Endothelial cell of umbilical vein (primary cell): ENCODE data around the gene TSC22D1. TPM values are rescaled to one million over a fixed set of nuclear protein-coding genes. Genes with fewer than 3 reads are reported as not detected.

Source experiments
- BruUV-seq: library from RNA; stranded (reverse); fragments of 400-500 nt; replicated peaks from 2 replicates; lab custom pipeline; 2021; lab: Mats Ljungman, UMichigan
- CTCF ChIA-PET: fragments of 300-600, 350-600 bp; sonication (Branson Sonifier 250); formaldehyde crosslinking; loops from one replicate; lab custom pipeline; 2021; ENCODE audit warnings: antibody characterized with exemption, inconsistent platforms; lab: Charles Lee
- POLR2A ChIA-PET: fragments of 300-600, 350-600 bp; sonication (Branson Sonifier 250); formaldehyde crosslinking; loops from one replicate; lab custom pipeline; 2021; ENCODE audit warnings: antibody characterized with exemption, inconsistent platforms; lab: Charles Lee
- DNase-seq: peaks from one replicate; pipeline ENCODE4 v3.0.0-alpha.2; 2011; ENCODE audit warnings: low read depth, low spot score
- FAIRE-seq: peaks from 2 replicates; lab custom pipeline; 2011; peaks lifted over from hg19 to GRCh38; lab: Jason Lieb, UNC
- H2AFZ ChIP-seq: 2 replicates; pipeline ENCODE4 v1.6.0; 2012; ENCODE audit warnings: low read depth, low read length, control low read depth, inconsistent platforms
- H3K27ac ChIP-seq: 2 replicates; pipeline ENCODE4 v1.5.1; 2011; ENCODE audit warnings: low read depth, mild to moderate bottlenecking, control low read depth, low read length, moderate library complexity; ENCODE audit not compliant: insufficient read depth
- H3K27me3 ChIP-seq, 2 experiments: 2 replicates each; pipeline versions ENCODE4 v1.6.0 to v1.6.1; 2011; ENCODE audit warnings: low read length in 2 of 2, mixed read lengths in 1 of 2; ENCODE audit not compliant: control insufficient read depth in 2 of 2, insufficient read depth in 2 of 2
- H3K36me3 ChIP-seq, 2 experiments: 2 replicates in 1 of 2; 3 replicates in 1 of 2; pipeline ENCODE4 v1.5.1; 2011; ENCODE audit warnings: low read length in 2 of 2, mild to moderate bottlenecking in 1 of 2, moderate library complexity in 1 of 2; ENCODE audit not compliant: control insufficient read depth in 2 of 2, insufficient read depth in 2 of 2; ENCODE audit errors: extremely low read depth in 1 of 2
- H3K4me1 ChIP-seq: 3 replicates; pipeline ENCODE4 v1.5.1; 2011; ENCODE audit warnings: mild to moderate bottlenecking, low read length; ENCODE audit not compliant: control insufficient read depth, insufficient read depth; ENCODE audit errors: extremely low read depth
- H3K4me2 ChIP-seq: 2 replicates; pipeline ENCODE4 v1.6.1; 2011; ENCODE audit warnings: low read length, control low read depth, mixed read lengths; ENCODE audit not compliant: insufficient read depth
- H3K4me3 ChIP-seq, 3 experiments: fragments of 200-600 bp in 1 of 3; sonication (generic), shearing (Covaris generic) in 1 of 3; replicated peaks in 1 of 3; 2 replicates each; pipeline ENCODE4 v1.5.1; 2011 to 2016; ENCODE audit warnings: control low read depth in 3 of 3, low read length in 3 of 3, mild to moderate bottlenecking in 2 of 3, inconsistent platforms in 1 of 3, low read depth in 1 of 3, moderate library complexity in 1 of 3; ENCODE audit not compliant: insufficient read depth in 1 of 3
- H3K79me2 ChIP-seq: 2 replicates; pipeline ENCODE4 v1.6.0; 2012; ENCODE audit warnings: low read length, inconsistent platforms; ENCODE audit not compliant: control insufficient read depth, insufficient read depth
- H3K9ac ChIP-seq: replicated peaks from 2 replicates; pipeline ENCODE3; 2011; ENCODE audit warnings: low read length, control low read depth; ENCODE audit not compliant: insufficient read depth; ENCODE audit errors: extremely low read depth
- H3K9me1 ChIP-seq: replicated peaks from 3 replicates; pipeline ENCODE4 v1.6.0; 2011; ENCODE audit warnings: mild to moderate bottlenecking, low read length; ENCODE audit not compliant: control insufficient read depth, insufficient read depth; ENCODE audit errors: extremely low read depth
- H3K9me3 ChIP-seq: replicated peaks from 2 replicates; pipeline ENCODE4 v1.5.1; 2012; ENCODE audit warnings: low read length, inconsistent platforms; ENCODE audit not compliant: control insufficient read depth, insufficient read depth
- H4K20me1 ChIP-seq: replicated peaks from 2 replicates; pipeline ENCODE3; 2011; ENCODE audit warnings: mild to moderate bottlenecking, low read length; ENCODE audit not compliant: control insufficient read depth, insufficient read depth; ENCODE audit errors: extremely low read depth
- CTCF ChIP-seq, 2 donors: IDR thresholded peaks; 1 replicate in 1 of 2; 2 replicates in 1 of 2; pipeline ENCODE4 v1.5.1; 2011; ENCODE audit warnings: low read length in 2 of 2, mild to moderate bottlenecking in 2 of 2, moderate library complexity in 2 of 2, control low read depth in 1 of 2, inconsistent platforms in 1 of 2, low read depth in 1 of 2; ENCODE audit not compliant: insufficient read depth in 1 of 2; ENCODE audit errors: extremely low read depth in 1 of 2
- EZH2 ChIP-seq: IDR thresholded peaks from 2 replicates; pipeline ENCODE4 v1.6.1; 2012; ENCODE audit warnings: borderline replicate concordance, low read depth, mild to moderate bottlenecking, moderate library complexity, low read length, inconsistent platforms; ENCODE audit not compliant: severe bottlenecking
- FOS ChIP-seq: IDR thresholded peaks from 2 replicates; pipeline ENCODE4 v1.6.1; 2011; ENCODE audit warnings: mild to moderate bottlenecking, low read length, moderate library complexity, borderline replicate concordance; ENCODE audit not compliant: insufficient read depth
- GATA2 ChIP-seq: IDR thresholded peaks from 2 replicates; pipeline ENCODE4 v1.7.0; 2011; ENCODE audit warnings: low read depth, mild to moderate bottlenecking, moderate library complexity, mixed read lengths, low read length; ENCODE audit not compliant: insufficient read length, insufficient read depth
- JUN ChIP-seq: IDR thresholded peaks from 2 replicates; pipeline ENCODE4 v1.6.1; 2011; ENCODE audit warnings: borderline replicate concordance, low read depth; ENCODE audit not compliant: insufficient read length, insufficient read depth
- MAX ChIP-seq: IDR thresholded peaks from 2 replicates; pipeline ENCODE4 v1.6.1; 2011; ENCODE audit not compliant: insufficient read depth, insufficient read length
- MYC ChIP-seq: IDR thresholded peaks from one replicate; pipeline ENCODE4 v1.6.1; 2011; ENCODE audit warnings: mild to moderate bottlenecking, low read depth, low read length
- POLR2A ChIP-seq: IDR thresholded peaks from 2 replicates; pipeline ENCODE4 v1.6.1; 2012; ENCODE audit warnings: low read depth, mild to moderate bottlenecking, control low read depth, low read length
- POLR2AphosphoS5 ChIP-seq: IDR thresholded peaks from 2 replicates; pipeline ENCODE4 v1.6.1; 2012; ENCODE audit warnings: low read depth, mild to moderate bottlenecking, control low read depth, low read length, moderate library complexity; ENCODE audit not compliant: insufficient read depth
- dilution Hi-C: fragments of 300-500 bp; cut with MboI; formaldehyde crosslinking; loops from one replicate; pipeline ENCODE4 v1.15.0; 2019; ENCODE audit warnings: low sequenced_read_pairs; ENCODE audit not compliant: extremely low pct_ligation_motif_present
- intact Hi-C: fragments of 100-400 bp; cut with micrococcal nuclease; formaldehyde crosslinking; loops from one replicate; pipeline ENCODE4 v1.10.0; 2022
- polyA plus RNA-seq, 4 experiments: library from polyadenylated mRNA; depleted of rRNA in 3 of 4; stranded (reverse) in 3 of 4; unstranded in 1 of 4; fragments of >200 nt; gene quantifications; 2 replicates each; pipeline versions ENCODE4 v1.2.1 to v1.2.3, GENCODE V29; 2011 to 2012; ENCODE audit warnings: missing spikeins in 1 of 4
- total RNA-seq: library from RNA; stranded (reverse); gene quantifications from 2 replicates; pipeline ENCODE4 v1.2.3, GENCODE V29; 2021

Gene TSC22D1
- total and polyA plus RNA-seq, 2 donors (not counting 3 experiments of a cell fraction or from before 2014, with no cell fraction given) = 47.7 to 51.8 TPM

- H3K79me2 ChIP-seq = peaks cover 13% of the 10 kb centered on the region
- TF ChIP-seq JUN (no peak), POLR2AphosphoS5 (no peak), MAX (no peak), MYC (no peak), FOS (no peak), CTCF (IDR thresholded peaks at IDR 0.05; ENCODE audit: extremely low read depth in 1 of 2, insufficient read depth in 1 of 2, low read depth in 1 of 2, low read length in 2 of 2) (no peak), EZH2 (no peak), GATA2 (no peak), POLR2A (no peak)
- DNase-seq (peak; percentile 99), FAIRE-seq (peak; percentile 98)
- ChIA-PET CTCF (interaction anchor here (0.6 to 7.2 kb wide), 19 partner anchors 9 to 530 kb away, joined by 3 to 121 read pairs (median 4); no protein-coding TSS in a partner anchor), POLR2A (interaction anchor here (0.7 to 3.0 kb wide), 10 partner anchors 15 to 306 kb away, joined by 3 to 35 read pairs (median 4); no protein-coding TSS in a partner anchor)
- H3K36me3 ChIP-seq = peaks cover 9 to 15% of the 10 kb centered on the region in 2 experiments
- peak overlapping the region; percentile 86 to 99 (median 99) for H3K4me3 ChIP-seq
- dilution Hi-C loops = no loop called here
- H3K4me2 ChIP-seq = peak overlapping the region; percentile 100
- BruUV-seq = TSS peak; percentile 91
- H3K9me1 ChIP-seq = no peaks in the 10 kb centered on the region
- H3K27me3 ChIP-seq = no peaks in the 10 kb centered on the region
- peak overlapping the region; percentile 95 for H3K27ac ChIP-seq
- H3K9ac ChIP-seq = peak overlapping the region; percentile 99
- intact Hi-C loops = loop anchor here (1.0 kb wide), 4 partner anchors 71 to 293 kb away; no protein-coding TSS in a partner anchor
- H2AFZ ChIP-seq = no peak overlapping the region
- peaks cover 16% of the 10 kb centered on the region for H3K4me1 ChIP-seq
- peaks cover 2% of the 10 kb centered on the region for H4K20me1 ChIP-seq
- H3K9me3 ChIP-seq = no peaks in the 10 kb centered on the region
Observed at GRCh38 chr13:44435142-44435918, 140.8 kb downstream of the TSC22D1 start.
